Measurements from ENCODE around the gene NFATC2IP. TPM values are rescaled to one million over a fixed set of nuclear protein-coding genes. Genes with fewer than 3 reads are reported as not detected.

The NFATC2IP gene
- total and polyA plus RNA-seq, 2 of the 8 experiments (the other 6 are each of a cell fraction or from before 2014, with no cell fraction given), result 54.4 to 71.5 TPM

- no peak overlapping the region for H2AFZ ChIP-seq (ENCODE audit: low read length)
- H3K23ac ChIP-seq (ENCODE audit: insufficient read length), result no peak overlapping the region
- ChIA-PET POLR2A (ENCODE audit: partially characterized antibody) (interaction anchor here (0.6 to 1.6 kb wide), 5 partner anchors 11 to 763 kb away, joined by 3 to 4 read pairs (median 3); no protein-coding TSS in a partner anchor), CTCF (ENCODE audit: partially characterized antibody) (interaction anchor here (0.6 to 0.7 kb wide), 3 partner anchors 19 to 771 kb away, joined by 3 to 4 read pairs (median 3); no protein-coding TSS in a partner anchor)
- peaks cover 29 to 77% (median 62%) of the 10 kb centered on the region in 4 experiments for H3K36me3 ChIP-seq (ENCODE audit: control insufficient read depth in 2 of 4, insufficient read depth in 4 of 4, low read length in 3 of 4)
- no peaks in the 10 kb centered on the region for H3K9me3 ChIP-seq (ENCODE audit: insufficient read depth in 2 of 2, low read depth in 1 of 2, low read length in 1 of 2)
- WGBS, 2 experiments (ENCODE audit: extremely low coverage in 1 of 2, insufficient coverage in 1 of 2, insufficient read length in 1 of 2, insufficient replicate concordance in 2 of 2, low coverage in 1 of 2, low lambda C conversion rate in 2 of 2, missing lambda C conversion rate in 1 of 2), result 93% methylated on average over 8 of the region's 9 CpGs; no CpG with 5 or more reads in 1 of the 2 experiments
- peaks cover 3 to 4% of the 10 kb centered on the region in 2 experiments for H4K20me1 ChIP-seq (replicated peaks in 1 of 2; ENCODE audit: control insufficient read depth in 1 of 2, insufficient read depth in 2 of 2, low read length in 2 of 2)
- H4K8ac ChIP-seq (ENCODE audit: extremely low read depth, insufficient read depth, low read length), result no peak overlapping the region
- no peak overlapping the region for H2BK20ac ChIP-seq (ENCODE audit: low read length)
- no peak overlapping the region for H3K56ac ChIP-seq (replicated peaks; ENCODE audit: insufficient read length, low read depth, low read length)
- H3K79me1 ChIP-seq (ENCODE audit: low read depth, low read length), result peaks cover 4% of the 10 kb centered on the region
- DNase-seq (ENCODE audit: low read depth in 1 of 2, low spot score in 2 of 2) (no peak), FAIRE-seq (no peak)
- no peak overlapping the region for H4K5ac ChIP-seq (ENCODE audit: insufficient read length, low read depth, low read length)
- H3K4me1 ChIP-seq (replicated peaks in 1 of 4; ENCODE audit: control insufficient read depth in 3 of 4, insufficient read depth in 4 of 4, low read length in 3 of 4), result no peaks in the 10 kb centered on the region
- no peak overlapping the region for H2BK5ac ChIP-seq (ENCODE audit: low read depth, low read length)
- no peak overlapping the region for H2BK15ac ChIP-seq (ENCODE audit: low read length)
- H3K27ac ChIP-seq (ENCODE audit: low read depth, low read length), result no peak overlapping the region
- peaks cover 0 to 3% of the 10 kb centered on the region in 2 experiments; a peak in 1 of 4 replicates for H3K79me2 ChIP-seq (ENCODE audit: control insufficient read depth in 1 of 2, insufficient read depth in 2 of 2, low read length in 2 of 2)
- no peak for TF ChIP-seq POLR2A (IDR thresholded peaks at IDR 0.05; ENCODE audit: control extremely low read depth in 1 of 2, low read depth in 2 of 2, low read length in 2 of 2)
- no peak for TF ChIP-seq ZNF274 (IDR thresholded peaks at IDR 0.05; ENCODE audit: borderline replicate concordance, extremely low read depth, low read length)
- TF ChIP-seq SP1 (IDR thresholded peaks at IDR 0.05; ENCODE audit: low read depth, low read length), result no peak
- TF ChIP-seq ASH2L (IDR thresholded peaks at IDR 0.05; ENCODE audit: low read length), result no peak
- TF ChIP-seq NRF1 (IDR thresholded peaks at IDR 0.05; ENCODE audit: low read depth, low read length), result no peak
- no peak for TF ChIP-seq MAX (IDR thresholded peaks at IDR 0.05)
- no peak for TF ChIP-seq SP4 (IDR thresholded peaks at IDR 0.05; ENCODE audit: low read length)
- no peak for TF ChIP-seq RAD21 (IDR thresholded peaks at IDR 0.05 in 1 of 2, conservative IDR thresholded peaks at IDR 0.05 in 1 of 2; ENCODE audit: low read depth in 2 of 2, low read length in 2 of 2)
- no peak for TF ChIP-seq CEBPB (IDR thresholded peaks at IDR 0.05; ENCODE audit: low read depth, low read length)
- no peak for TF ChIP-seq HDAC6 (IDR thresholded peaks at IDR 0.05; ENCODE audit: low read depth, low read length)
- no peak for TF ChIP-seq SAP30 (IDR thresholded peaks at IDR 0.05; ENCODE audit: insufficient read depth, insufficient replicate concordance, low read length)
- no peak for TF ChIP-seq RXRA (IDR thresholded peaks at IDR 0.05; ENCODE audit: insufficient read depth, low read depth, low read length)
- no peak for TF ChIP-seq POLR2AphosphoS5 (IDR thresholded peaks at IDR 0.05; ENCODE audit: low read depth, low read length)
- no peak for TF ChIP-seq YY1 (IDR thresholded peaks at IDR 0.05; ENCODE audit: low read depth, low read length)
- no peak for TF ChIP-seq SIRT6 (IDR thresholded peaks at IDR 0.05; ENCODE audit: low read length)
- no peak overlapping the region for H3K18ac ChIP-seq (ENCODE audit: extremely low read depth, low read length)
- H3K4ac ChIP-seq (replicated peaks; ENCODE audit: insufficient read length, low read depth, low read length), result no peak overlapping the region
- H3K4me2 ChIP-seq (ENCODE audit: insufficient read depth in 1 of 2, low read depth in 2 of 2, low read length in 2 of 2), result no peak overlapping the region
- H2BK120ac ChIP-seq (replicated peaks; ENCODE audit: low read depth, low read length), result no peak overlapping the region
- no peak overlapping the region for H4K91ac ChIP-seq (replicated peaks; ENCODE audit: insufficient read length, low read length)
- no peak overlapping the region for H3K9ac ChIP-seq (replicated peaks in 1 of 4; ENCODE audit: extremely low read depth in 1 of 4, low read depth in 3 of 4, low read length in 3 of 4)
- H3K23me2 ChIP-seq (ENCODE audit: low read depth, low read length), result no peaks in the 10 kb centered on the region
- no peak overlapping the region for H3K4me3 ChIP-seq (ENCODE audit: extremely low read depth in 1 of 4, insufficient read depth in 2 of 4, low read depth in 3 of 4, low read length in 4 of 4)
- H2BK12ac ChIP-seq (ENCODE audit: low read depth, low read length), result no peak overlapping the region
- no peak overlapping the region for H2AK5ac ChIP-seq (ENCODE audit: low read depth, low read length)
- H3K14ac ChIP-seq (ENCODE audit: insufficient read length), result no peak overlapping the region
- H3K27me3 ChIP-seq (replicated peaks in 1 of 4; ENCODE audit: control insufficient read depth in 3 of 4, extremely low read depth in 1 of 4, insufficient read depth in 3 of 4, low read length in 3 of 4), result no peaks in the 10 kb centered on the region
Observed at GRCh38 chr16:28958216-28958615, 7.5 kb downstream of the NFATC2IP start.

Measured in H1 (cell line).